Nephron progenitor cell (in vitro differentiated cells): ENCODE data around the gene ADAM23.

ENCODE experiments used
- DNase-seq: peaks from one replicate; pipeline ENCODE4 v3.0.0; 2021
- H3K27ac Mint-ChIP-seq: 2 replicates; pipeline ENCODE4 v1.8.0; 2021; ENCODE audit warnings: mild to moderate bottlenecking, moderate library complexity, mixed read lengths
- H3K27me3 Mint-ChIP-seq: 2 replicates; pipeline ENCODE4 v1.8.0; 2021; ENCODE audit warnings: mild to moderate bottlenecking, low read depth, mixed read lengths; ENCODE audit not compliant: poor library complexity
- H3K36me3 Mint-ChIP-seq: 2 replicates; pipeline ENCODE4 v1.8.0; 2021; ENCODE audit warnings: low read depth, mixed read lengths
- H3K4me1 Mint-ChIP-seq: 2 replicates; pipeline ENCODE4 v1.8.0; 2021; ENCODE audit warnings: mixed read lengths
- H3K4me3 Mint-ChIP-seq: 2 replicates; pipeline ENCODE4 v1.8.0; 2021; ENCODE audit warnings: mild to moderate bottlenecking, moderate library complexity, mixed read lengths
- H3K9me3 Mint-ChIP-seq: 2 replicates; pipeline ENCODE4 v1.8.0; 2021; ENCODE audit warnings: mild to moderate bottlenecking, moderate library complexity, mixed read lengths
- TF ChIP-seq, protein P1 (sequence below): fragments of 200-600 bp; sonication (generic); IDR thresholded peaks from 2 replicates; pipeline ENCODE4 v1.5.0; 2021; ENCODE audit warnings: antibody characterized with exemption

The ADAM23 gene

DNA sequence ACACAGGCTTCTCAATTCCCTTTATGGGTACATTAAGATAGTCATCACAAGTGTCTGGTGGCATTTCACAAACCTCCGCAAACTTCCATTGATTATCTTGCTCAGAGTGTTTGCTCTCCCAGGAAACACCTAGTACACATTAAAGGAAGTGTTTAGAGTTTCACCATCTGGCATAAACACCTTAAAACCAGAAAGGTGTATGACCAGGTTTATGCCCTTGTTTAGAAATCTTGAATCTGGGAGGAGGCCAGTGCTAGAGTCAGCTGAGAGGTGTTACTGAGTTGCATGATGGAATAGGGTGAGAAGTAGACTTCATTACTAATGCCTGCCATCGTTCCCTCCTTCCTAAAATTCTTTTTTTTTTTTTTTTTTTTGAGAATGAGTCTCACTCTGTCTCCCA, 120.0 kb downstream of the ADAM23 start:
- H3K9me3 Mint-ChIP-seq: no peaks in the 10 kb centered on the region
- no peak for DNase-seq
- H3K4me1 Mint-ChIP-seq: no peaks in the 10 kb centered on the region
- no peak overlapping the region for H3K4me3 Mint-ChIP-seq
- H3K27ac Mint-ChIP-seq: no peak overlapping the region
- peaks cover 4% of the 10 kb centered on the region for H3K27me3 Mint-ChIP-seq
- TF ChIP-seq, protein P1, sequence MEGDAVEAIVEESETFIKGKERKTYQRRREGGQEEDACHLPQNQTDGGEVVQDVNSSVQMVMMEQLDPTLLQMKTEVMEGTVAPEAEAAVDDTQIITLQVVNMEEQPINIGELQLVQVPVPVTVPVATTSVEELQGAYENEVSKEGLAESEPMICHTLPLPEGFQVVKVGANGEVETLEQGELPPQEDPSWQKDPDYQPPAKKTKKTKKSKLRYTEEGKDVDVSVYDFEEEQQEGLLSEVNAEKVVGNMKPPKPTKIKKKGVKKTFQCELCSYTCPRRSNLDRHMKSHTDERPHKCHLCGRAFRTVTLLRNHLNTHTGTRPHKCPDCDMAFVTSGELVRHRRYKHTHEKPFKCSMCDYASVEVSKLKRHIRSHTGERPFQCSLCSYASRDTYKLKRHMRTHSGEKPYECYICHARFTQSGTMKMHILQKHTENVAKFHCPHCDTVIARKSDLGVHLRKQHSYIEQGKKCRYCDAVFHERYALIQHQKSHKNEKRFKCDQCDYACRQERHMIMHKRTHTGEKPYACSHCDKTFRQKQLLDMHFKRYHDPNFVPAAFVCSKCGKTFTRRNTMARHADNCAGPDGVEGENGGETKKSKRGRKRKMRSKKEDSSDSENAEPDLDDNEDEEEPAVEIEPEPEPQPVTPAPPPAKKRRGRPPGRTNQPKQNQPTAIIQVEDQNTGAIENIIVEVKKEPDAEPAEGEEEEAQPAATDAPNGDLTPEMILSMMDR: no peak
- H3K36me3 Mint-ChIP-seq: no peaks in the 10 kb centered on the region

DNA sequence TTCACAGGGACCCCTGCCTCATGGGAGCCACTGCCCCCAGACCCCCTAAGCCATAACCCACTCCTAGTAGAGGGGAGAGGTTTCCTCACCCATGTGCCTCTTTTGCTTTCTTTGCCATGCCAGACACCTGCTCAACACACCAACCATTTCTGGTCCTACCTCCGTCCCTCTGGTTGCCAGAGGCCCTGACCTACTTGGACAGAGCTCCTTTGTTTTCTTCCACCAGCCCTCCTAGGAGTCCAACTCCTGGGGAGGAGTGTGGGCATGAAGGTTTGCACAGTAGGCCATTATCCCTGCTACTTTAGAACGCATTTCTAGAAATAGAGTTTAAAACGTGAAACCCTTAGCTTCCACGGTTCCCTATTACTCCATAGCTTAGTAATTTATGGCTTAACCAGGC, 122.3 kb downstream of the ADAM23 start:
- H3K4me3 Mint-ChIP-seq: no peak overlapping the region

DNA sequence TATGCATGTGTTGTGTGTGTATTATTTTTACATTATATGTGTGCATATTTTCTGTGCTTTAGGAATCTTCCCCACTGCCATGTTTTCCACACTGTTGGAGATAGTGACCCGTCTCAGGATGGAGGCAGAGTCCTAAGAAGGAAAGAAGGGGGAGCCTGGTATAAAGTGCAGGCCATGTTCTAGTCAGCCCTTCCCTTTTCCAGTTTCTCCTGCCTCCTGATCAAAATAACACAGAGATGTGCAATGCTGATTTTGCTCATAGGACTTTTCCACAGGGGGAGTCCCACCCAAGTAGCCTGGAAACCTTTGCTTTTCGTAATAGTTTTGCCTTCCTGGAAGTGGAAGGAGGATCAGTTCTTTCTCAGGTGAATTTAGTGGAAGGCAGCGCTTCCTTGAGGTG, 126.1 kb downstream of the ADAM23 start:
- Mint-ChIP-seq H3K9me3 (no peaks in the 10 kb centered on the region), H3K36me3 (no peaks in the 10 kb centered on the region), H3K4me1 (no peaks in the 10 kb centered on the region), H3K27ac (no peak overlapping the region), H3K4me3 (no peak overlapping the region), H3K27me3 (peaks cover 4% of the 10 kb centered on the region)
- TF ChIP-seq, protein P1: no peak
- no peak for DNase-seq

More for the DNA sequence above, 122.3 kb downstream of the ADAM23 start:
- TF ChIP-seq, protein P1: no peak
- Mint-ChIP-seq H3K9me3 (no peaks in the 10 kb centered on the region), H3K27me3 (peaks cover 4% of the 10 kb centered on the region), H3K4me1 (no peaks in the 10 kb centered on the region), H3K36me3 (no peaks in the 10 kb centered on the region), H3K27ac (no peak overlapping the region)
- DNase-seq: no peak

DNA sequence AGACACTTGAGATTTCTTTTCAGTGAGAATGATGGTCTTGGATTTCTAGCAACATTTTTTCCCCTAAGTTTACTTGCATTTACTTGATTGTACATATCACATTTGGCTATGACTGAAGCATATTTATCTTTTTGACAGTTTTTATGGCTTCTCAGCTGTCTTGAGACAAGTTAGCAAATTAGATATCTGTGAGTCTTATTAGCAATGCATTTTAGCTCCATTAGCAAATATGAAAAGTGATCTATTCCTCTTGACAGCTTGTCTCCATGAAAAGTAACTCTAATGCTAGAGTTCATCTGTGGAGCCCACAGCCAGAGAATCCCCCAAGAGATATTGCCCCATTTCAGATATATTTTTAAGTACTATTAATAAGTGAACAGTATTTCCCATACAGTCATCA, 126.9 kb downstream of the ADAM23 start:
- Mint-ChIP-seq H3K4me1 (no peaks in the 10 kb centered on the region), H3K27ac (no peak overlapping the region), H3K4me3 (no peak overlapping the region), H3K9me3 (no peaks in the 10 kb centered on the region), H3K36me3 (no peaks in the 10 kb centered on the region), H3K27me3 (peaks cover 4% of the 10 kb centered on the region)
- TF ChIP-seq, protein P1: no peak
- no peak for DNase-seq

DNA sequence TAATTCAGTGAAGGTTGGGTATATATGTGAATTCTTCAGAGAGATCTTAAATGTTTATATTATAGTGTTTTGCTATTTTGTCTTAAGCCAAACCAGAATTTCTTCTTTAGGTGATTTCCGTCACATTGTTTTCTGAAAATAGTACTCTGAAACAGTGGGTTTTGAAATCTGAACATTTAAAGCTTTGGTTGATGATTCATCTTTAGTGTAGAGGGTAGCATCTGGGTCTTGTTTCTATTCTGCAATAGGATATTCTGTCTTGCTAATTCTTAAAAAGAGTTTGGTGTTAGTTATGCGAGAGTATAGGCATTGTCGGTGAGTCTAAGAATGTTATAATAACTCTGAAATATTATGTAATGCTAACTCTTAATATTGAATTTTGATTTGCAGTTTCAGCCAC, 129.4 kb downstream of the ADAM23 start:
- H3K4me1 Mint-ChIP-seq: no peaks in the 10 kb centered on the region
- H3K27me3 Mint-ChIP-seq: no peaks in the 10 kb centered on the region
- TF ChIP-seq, protein P1: no peak
- no peak overlapping the region for H3K27ac Mint-ChIP-seq
- no peaks in the 10 kb centered on the region for H3K9me3 Mint-ChIP-seq
- H3K4me3 Mint-ChIP-seq: no peak overlapping the region
- H3K36me3 Mint-ChIP-seq: no peaks in the 10 kb centered on the region
- no peak for DNase-seq

DNA sequence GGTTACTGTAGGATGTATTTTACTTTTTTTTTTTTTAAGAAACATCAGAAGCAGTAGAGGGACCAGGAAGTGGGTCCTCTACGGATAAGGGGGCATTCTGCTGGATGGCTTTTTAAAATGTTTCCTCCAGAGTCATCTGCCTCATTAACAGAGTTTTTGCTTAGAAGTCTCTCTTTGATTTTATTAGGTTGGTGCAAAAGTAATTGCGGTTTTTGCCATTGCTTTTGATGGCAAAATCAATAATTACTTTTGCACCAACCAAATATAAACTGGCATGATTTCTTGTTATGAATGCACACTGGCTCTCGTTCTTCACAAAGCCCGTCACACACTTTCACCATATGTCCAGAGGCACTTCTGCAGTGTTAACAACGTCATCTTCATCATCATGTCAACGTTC, 130.5 kb downstream of the ADAM23 start:
- no peaks in the 10 kb centered on the region for H3K4me1 Mint-ChIP-seq
- peaks cover 7% of the 10 kb centered on the region for H3K9me3 Mint-ChIP-seq
- H3K4me3 Mint-ChIP-seq: no peak overlapping the region
- DNase-seq: no peak
- H3K27me3 Mint-ChIP-seq: no peaks in the 10 kb centered on the region
- peaks cover 6% of the 10 kb centered on the region for H3K36me3 Mint-ChIP-seq
- TF ChIP-seq, protein P1: no peak
- no peak overlapping the region for H3K27ac Mint-ChIP-seq
